ENCODE results near the gene MRPL42. TPM values are rescaled to one million over a fixed set of nuclear protein-coding genes. Genes with fewer than 3 reads are reported as not detected.

MRPL42 gene
- 69.6 and 119 TPM in 2 replicates for total RNA-seq (2014; rRNA removed)
- Bru-seq, nascent RNA, result percentile 84 among the genes with signal in this experiment
- BruChase-seq, experiment 1, labeled RNA remaining after a 6-hour chase, result percentile 90 among the genes with signal in this experiment
- percentile 83 among the genes with signal in this experiment for BruChase-seq, experiment 2, labeled RNA remaining after a 2-hour chase
- long read RNA-seq, full-length matches to known transcripts, result 134 of 159 reads
- long read RNA-seq, partial matches to known transcripts, result 12 of 159 reads
- long read RNA-seq, other reads (novel, unspliced or antisense), result 13 of 159 reads

DNA sequence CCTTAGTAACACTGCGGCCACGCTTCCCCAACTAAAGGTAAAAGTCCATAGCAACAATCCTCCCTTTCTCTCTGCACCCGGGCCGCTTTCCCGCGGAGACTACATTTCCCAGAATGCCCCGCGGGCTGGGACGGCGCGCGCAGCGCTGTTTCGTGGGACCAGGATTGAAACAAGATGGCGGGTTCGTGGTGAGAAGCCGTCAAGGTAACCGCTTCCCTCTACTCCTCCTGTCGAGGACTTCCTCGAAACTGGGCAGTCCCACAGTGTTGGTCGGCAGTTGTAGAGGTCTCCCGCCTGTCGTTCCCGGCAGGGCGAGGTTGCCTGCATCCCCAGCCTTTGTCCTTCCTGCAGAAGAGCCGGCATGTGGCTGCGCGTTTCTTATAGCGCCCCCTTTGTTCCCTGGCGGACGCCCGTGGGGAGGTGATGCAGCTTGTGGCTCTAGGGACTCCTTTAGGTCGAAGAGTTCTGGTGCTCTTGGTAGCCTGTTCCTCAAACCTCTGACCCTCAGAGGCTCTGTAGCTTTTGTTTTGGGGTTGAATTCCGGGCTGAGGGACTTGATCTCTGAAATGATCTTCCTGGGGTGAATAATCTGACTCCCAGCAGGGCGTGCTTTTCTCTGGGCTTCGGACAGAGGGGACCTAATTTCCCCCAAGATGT lies at the start of gene MRPL42:
Gene MRPL42 (plus strand): TSS at position 164 of the 657 bp plus-strand sequence. CDS start 1,772 bp downstream, outside the sequence.
- H3K27ac ChIP-seq (ENCODE audit: low read length), result peak within 1 kb of the TSS; percentile 78
- no peaks in the 10 kb centered on the region for H3K9me3 ChIP-seq (ENCODE audit: low read length)
- H3K27me3 ChIP-seq (ENCODE audit: low read length), result no peaks in the 10 kb centered on the region
- BruUV-seq (replicated peaks), result TSS peak; percentile 70
- H3K4me1 ChIP-seq (ENCODE audit: insufficient read depth, low read length), result peaks cover 17% of the 10 kb centered on the region; the same call in 1 of the 2 replicates
- ChIA-PET CTCF (interaction anchor here (0.6 kb wide), 1 partner anchor 489 kb away, joined by 5 read pairs; no protein-coding TSS in a partner anchor), POLR2A (ENCODE audit: unreplicated experiment) (no interaction called here)
- intact Hi-C loops (cut with micrococcal nuclease), result no loop called here
- H3F3A ChIP-seq (ENCODE audit: low read length, unreplicated experiment), result no peaks in the 10 kb centered on the region
- peak within 1 kb of the TSS; percentile 98 for H2AFZ ChIP-seq (ENCODE audit: low read length)
- TF ChIP-seq EZH2 (IDR thresholded peaks at IDR 0.05; ENCODE audit: low read length, unreplicated experiment) (no peak), EZH2phosphoT487 (IDR thresholded peaks at IDR 0.05; ENCODE audit: borderline replicate concordance, low read length) (no peak)
- TF ChIP-seq, protein P1, sequence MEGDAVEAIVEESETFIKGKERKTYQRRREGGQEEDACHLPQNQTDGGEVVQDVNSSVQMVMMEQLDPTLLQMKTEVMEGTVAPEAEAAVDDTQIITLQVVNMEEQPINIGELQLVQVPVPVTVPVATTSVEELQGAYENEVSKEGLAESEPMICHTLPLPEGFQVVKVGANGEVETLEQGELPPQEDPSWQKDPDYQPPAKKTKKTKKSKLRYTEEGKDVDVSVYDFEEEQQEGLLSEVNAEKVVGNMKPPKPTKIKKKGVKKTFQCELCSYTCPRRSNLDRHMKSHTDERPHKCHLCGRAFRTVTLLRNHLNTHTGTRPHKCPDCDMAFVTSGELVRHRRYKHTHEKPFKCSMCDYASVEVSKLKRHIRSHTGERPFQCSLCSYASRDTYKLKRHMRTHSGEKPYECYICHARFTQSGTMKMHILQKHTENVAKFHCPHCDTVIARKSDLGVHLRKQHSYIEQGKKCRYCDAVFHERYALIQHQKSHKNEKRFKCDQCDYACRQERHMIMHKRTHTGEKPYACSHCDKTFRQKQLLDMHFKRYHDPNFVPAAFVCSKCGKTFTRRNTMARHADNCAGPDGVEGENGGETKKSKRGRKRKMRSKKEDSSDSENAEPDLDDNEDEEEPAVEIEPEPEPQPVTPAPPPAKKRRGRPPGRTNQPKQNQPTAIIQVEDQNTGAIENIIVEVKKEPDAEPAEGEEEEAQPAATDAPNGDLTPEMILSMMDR (conservative IDR thresholded peaks at IDR 0.05; ENCODE audit: low read depth, low read length), result peak; percentile 94
- no peaks in the 10 kb centered on the region for H4K20me1 ChIP-seq (ENCODE audit: low read length)
- peak within 1 kb of the TSS; percentile 87 for H3K4me2 ChIP-seq (ENCODE audit: low read length)
- H3K79me2 ChIP-seq (ENCODE audit: low read length), result peaks cover 47% of the 10 kb centered on the region
- ATAC-seq, result peak; percentile 92
- peak; percentile 94 for DNase-seq
- H3K9ac ChIP-seq (ENCODE audit: low read length), result peak within 1 kb of the TSS; percentile 92
- H3K36me3 ChIP-seq (ENCODE audit: low read depth, low read length), result peaks cover 9% of the 10 kb centered on the region; the same call in 1 of the 2 replicates
- H3K9me2 ChIP-seq (replicated peaks; ENCODE audit: low read length), result no peaks in the 10 kb centered on the region
- peak within 1 kb of the TSS; percentile 90 for H3K4me3 ChIP-seq (ENCODE audit: low read length)

DNA sequence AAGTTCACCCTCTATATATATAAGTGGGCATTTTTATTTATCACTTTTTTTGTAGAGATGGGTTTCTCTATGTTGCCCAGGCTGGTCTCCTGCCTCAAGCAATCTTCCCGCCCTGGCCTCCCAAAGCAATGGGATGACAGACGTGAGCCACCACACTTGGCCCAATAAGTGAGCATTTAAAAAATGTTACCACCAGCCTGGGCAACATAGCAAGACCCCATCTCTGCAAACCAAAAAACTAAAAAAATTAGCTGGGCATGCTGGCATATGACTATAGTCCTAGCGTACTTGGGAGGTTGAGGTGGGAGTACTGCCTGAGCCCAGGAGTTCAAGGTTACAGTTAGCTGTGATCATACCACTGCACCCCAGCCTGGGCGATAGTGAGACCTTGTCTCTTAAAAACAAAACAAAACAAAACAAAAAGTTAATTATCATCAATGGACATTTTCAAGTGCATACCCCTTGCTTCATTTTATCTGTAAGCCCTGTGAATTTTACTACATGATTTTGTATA lies 49.3 kb upstream of the MRPL42 start:
- no peak overlapping the region for H3K27ac ChIP-seq (ENCODE audit: low read length)
- H3K9ac ChIP-seq (ENCODE audit: low read length), result no peak overlapping the region
- no peaks in the 10 kb centered on the region for H3K9me3 ChIP-seq (ENCODE audit: low read length)
- ChIA-PET CTCF (no interaction called here), POLR2A (ENCODE audit: unreplicated experiment) (no interaction called here)
- no peaks in the 10 kb centered on the region for H3K27me3 ChIP-seq (ENCODE audit: low read length)
- no peaks in the 10 kb centered on the region for H3K36me3 ChIP-seq (ENCODE audit: low read depth, low read length)
- H3K4me2 ChIP-seq (ENCODE audit: low read length), result no peak overlapping the region
- H4K20me1 ChIP-seq (ENCODE audit: low read length), result peaks cover 78% of the 10 kb centered on the region
- H3F3A ChIP-seq (ENCODE audit: low read length, unreplicated experiment), result no peaks in the 10 kb centered on the region
- H3K4me3 ChIP-seq (ENCODE audit: low read length), result no peak overlapping the region
- H2AFZ ChIP-seq (ENCODE audit: low read length), result no peak overlapping the region
- no peak for ATAC-seq
- H3K4me1 ChIP-seq (ENCODE audit: insufficient read depth, low read length), result no peaks in the 10 kb centered on the region
- DNase-seq, result no peak
- BruUV-seq (replicated peaks), result no TSS peak
- H3K9me2 ChIP-seq (replicated peaks; ENCODE audit: low read length), result no peaks in the 10 kb centered on the region
- TF ChIP-seq, protein P1 (conservative IDR thresholded peaks at IDR 0.05; ENCODE audit: low read depth, low read length), result no peak
- TF ChIP-seq EZH2 (IDR thresholded peaks at IDR 0.05; ENCODE audit: low read length, unreplicated experiment) (no peak), EZH2phosphoT487 (IDR thresholded peaks at IDR 0.05; ENCODE audit: borderline replicate concordance, low read length) (no peak)
- intact Hi-C loops (cut with micrococcal nuclease), result no loop called here
- peaks cover 100% of the 10 kb centered on the region for H3K79me2 ChIP-seq (ENCODE audit: low read length)

All from PC-3 (cell line).